GM21447 (cell line): ENCODE measurements around the gene GALNT10.

Experiments
- ATAC-seq: cut with Tn5 transposase; IDR thresholded peaks from one replicate; pipeline ENCODE4 v1.9.1; 2021; ENCODE audit not compliant: unreplicated experiment

The GALNT10 gene

DNA sequence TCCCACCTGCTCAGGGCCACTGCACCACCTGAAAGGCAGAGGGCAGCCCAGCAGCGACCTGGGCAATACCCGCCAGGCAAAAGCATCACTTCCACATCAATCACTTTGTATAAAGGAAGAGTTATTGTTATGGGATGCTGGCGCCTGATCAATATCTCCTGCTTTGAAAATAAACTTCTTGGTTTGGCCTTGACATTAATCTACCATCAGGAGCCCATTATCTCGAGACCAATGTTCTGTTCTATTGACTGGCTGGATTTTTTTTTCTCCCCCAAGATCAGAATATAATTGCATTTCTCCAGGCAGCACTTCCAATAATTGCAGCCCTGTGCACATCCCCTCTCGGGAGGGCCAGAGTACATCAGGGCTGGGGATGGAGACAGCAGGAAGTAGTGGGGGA is 210.8 kb downstream of the GALNT10 start:
- no peak for ATAC-seq

DNA sequence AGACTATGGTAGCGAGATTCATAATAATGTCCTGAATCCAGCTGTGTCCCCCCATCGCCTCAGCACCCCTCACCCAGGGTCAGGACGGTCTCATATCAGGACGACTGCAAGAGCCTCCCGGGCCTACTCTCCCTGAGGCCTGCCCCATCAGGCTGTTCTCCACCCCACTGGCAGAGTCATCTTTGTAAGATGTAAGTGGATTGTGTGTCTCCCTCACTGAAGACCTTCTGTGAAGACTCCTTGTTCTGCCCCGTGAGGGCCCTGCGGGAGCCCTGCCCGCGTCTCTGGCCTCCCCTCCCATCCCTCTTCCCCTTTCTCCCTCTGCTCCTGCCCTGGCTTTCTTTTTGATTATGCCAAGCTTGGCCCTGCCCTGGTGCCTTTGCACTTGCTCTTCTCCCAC is 211.4 kb downstream of the GALNT10 start:
- no peak for ATAC-seq

DNA sequence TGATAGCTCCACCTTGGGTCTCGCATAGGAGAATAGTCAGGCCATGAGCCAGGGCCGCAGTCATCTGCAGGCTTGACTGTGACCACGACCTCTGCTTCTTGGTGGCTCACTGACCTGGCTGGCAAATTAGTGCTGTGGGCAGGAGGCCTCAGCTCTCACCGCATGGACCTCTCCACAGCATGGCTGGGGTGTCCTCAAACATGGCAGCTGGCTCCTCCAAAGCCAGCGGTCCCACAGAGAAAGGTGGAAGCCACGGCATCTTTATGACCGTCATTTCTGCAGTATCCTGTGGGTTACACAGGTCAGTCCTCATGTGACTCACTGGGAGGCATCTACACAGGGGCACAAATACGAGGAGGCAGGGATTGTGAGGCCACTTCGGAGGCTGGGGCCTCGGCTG is 212.1 kb downstream of the GALNT10 start:
- ATAC-seq = no peak

DNA sequence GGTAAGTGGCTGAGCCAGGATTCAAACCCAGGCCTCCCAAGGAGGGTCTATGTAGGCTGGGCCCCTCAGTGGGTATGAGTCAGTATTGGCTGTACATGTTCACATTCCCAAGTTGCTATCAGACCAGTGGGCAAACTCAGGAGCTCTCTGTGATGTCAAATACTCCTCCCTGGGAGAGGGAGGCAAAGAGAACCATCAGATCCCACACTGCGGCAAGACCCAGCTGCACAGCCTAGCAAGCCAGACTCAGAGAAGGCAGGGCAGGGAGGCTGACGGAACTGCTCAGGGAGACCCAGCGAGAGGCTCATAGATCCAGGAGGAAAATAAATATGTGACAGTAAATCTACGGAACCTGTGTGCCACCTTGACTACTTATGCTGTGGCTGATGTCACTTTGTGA is 212.7 kb downstream of the GALNT10 start:
- ATAC-seq = no peak

DNA sequence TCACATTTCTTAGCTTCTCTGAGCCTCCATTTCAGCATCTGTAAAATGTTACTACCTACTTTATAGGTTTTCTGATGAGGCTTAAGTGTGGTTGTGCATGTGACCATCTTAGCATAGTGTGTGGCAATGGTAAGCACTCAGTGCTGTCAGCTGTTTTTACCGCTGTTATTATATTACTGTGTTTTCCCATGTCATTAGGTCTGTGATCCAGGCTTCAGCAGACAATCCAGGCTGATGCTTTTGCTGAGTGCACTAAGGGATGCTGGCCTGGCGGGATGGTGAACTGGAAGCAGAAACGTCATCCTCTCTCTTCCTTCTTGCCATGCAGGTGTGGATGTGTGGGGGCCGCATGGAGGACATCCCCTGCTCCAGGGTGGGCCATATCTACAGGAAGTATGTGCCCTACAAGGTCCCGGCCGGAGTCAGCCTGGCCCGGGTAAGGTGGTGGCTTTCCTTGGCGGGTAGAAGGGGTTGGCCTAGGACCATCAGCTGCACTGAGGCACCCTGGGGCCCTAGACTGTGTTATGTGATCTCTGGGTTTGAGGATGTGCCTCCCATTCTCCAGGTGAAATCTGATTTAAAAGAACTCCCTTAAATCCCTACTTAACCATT is 213.3 kb downstream of the GALNT10 start:
- ATAC-seq = no peak

DNA sequence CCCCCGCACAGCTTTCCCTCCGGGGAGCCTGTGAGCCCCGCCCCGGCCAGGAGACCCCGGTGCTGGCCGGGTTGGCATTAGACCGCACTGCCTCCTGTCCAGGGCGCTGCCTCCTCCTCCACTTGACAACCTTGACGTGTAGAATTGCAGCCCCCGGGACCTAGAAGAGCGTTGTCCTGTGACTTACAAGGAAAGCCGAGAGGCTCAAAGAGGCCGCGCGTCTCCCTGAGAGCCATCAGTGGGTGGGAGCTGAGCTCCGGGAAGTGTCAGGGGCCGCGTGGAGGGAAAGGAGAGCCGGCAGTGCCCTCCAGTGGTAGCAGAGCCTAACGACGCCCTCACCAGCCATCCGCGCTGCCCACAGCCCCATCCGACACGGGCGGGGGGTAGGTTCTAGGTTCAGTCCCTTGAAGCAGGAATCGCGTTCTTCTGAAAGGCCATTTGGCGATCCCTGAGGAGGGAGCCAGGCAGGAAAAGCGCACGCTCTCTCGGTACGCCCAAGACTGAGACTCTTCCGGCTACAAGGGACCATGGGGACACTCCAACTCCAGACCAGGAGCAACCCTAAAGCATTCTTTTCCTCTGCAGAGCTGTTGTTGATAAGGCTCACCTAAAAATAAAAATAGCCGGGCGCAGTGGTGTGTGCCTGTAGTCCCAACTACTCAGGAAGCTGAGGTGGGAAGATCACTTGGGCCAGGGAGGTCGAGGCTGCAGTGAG is 214.7 kb downstream of the GALNT10 start:
- peak; percentile 98 for ATAC-seq

DNA sequence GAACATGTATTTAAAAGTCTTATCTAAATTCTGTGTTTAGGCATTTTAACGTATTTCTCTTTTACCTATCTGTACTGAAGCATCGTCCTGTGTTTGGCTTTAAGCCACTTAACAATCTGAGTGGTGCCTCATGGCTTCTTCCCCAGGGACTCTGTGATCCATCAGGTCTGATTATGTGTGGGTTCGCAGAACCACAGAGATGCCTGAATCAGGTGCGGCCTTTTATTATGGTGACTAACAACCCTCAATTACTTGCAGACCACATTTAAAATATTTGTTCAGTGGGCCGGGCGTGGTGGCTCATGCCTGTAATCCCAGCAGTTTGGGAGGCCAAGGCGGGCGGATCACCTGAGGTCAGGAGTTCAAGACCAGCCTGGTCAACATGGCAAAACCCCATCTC is 215.7 kb downstream of the GALNT10 start:
- ATAC-seq = no peak

DNA sequence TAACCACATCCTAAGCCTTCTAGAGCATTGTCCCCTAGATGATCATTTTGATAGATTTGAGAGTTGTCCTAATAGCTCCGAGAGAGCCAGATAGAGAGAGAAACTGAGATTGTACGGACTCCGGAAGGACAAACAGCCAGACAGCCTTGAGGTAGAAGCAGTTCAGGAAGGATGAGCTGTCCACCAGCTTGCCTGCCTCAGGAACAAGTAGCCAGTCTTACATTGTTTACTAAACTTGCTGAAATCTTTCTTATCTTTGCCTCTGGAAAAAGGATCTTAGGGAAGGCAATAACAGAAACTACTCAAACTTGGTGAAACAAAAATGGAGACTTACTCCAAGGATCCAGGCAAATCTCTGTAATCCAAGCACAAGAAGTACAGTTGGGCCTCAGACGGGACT is 216.3 kb downstream of the GALNT10 start:
- ATAC-seq = no peak

DNA sequence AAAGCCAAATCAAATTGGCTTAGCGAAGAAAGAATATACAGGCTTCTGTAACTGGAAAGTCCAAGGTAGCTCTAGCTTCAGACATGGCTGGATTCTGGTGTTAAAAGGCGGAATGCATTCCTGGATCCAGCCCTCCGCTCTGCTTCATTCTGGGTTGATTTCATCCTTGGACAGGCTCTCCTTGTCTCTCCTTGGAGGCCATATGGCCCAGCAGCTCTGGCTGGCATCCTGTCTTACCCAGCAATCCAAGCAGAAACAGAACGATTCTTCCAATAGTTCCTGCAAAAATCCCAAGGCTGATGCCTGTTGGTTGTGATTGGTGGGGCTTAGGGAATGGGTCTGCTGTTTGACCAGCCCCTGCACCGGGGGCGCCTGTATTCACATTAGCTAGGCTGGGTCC is 218.3 kb downstream of the GALNT10 start:
- no peak for ATAC-seq

DNA sequence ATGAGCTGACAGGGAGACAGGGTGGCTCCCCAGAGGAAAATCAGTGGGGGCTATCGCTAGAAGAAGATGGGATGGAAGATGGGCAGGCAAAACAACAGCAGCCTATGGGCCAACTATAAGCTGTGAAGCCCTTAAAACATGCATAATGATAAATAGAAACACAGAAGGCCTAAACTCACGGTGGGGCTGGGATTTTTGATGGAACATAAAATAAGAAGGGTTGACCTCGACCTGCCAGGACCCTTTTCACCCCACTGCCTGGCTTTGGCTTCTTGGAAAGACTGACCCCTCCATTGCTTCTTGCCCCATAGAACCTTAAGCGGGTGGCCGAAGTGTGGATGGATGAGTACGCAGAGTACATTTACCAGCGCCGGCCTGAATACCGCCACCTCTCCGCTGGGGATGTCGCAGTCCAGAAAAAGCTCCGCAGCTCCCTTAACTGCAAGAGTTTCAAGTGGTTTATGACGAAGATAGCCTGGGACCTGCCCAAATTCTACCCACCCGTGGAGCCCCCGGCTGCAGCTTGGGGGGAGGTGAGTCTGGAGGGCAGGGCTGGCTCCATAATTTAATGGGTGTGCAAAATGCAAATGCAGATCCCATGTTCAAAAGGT is 218.8 kb downstream of the GALNT10 start:
- no peak for ATAC-seq

DNA sequence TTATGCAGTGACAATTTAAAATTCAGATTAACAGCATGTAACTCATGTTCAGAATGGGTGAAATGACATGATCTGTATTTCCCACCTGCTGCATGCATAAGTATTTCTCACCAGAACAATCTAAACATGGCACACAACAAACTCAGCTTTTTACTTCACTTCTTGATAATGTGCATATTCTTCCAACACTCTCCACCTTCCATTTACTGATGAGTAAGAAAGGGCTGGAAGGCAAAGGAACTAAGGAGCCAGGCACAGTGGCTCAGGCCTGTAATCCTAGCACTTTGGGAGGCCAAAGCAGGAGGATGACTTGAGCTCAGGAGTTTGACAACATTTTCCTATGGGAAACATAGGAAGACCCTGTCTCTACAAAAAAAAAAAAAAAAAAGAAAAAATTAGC is 219.5 kb downstream of the GALNT10 start:
- no peak for ATAC-seq

DNA sequence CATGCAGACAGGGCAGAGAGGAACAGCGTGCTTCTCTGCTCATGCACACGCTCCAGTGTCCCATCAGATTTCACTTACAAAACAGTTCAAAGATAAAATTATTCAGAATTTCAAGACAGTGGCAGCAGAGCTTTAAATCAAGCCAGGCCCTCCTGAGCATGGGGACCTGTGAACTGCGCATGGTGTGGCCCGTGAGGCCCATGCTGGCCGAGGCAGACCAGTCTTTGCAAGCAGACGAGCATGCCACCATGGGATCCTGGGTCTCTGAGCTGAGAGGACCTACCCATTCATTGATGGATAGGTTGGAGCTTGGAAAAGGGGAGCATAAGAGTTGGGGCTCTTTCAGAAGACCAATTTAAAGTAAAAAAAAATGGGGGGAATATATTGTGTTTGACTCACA is 220.3 kb downstream of the GALNT10 start:
- no peak for ATAC-seq

DNA sequence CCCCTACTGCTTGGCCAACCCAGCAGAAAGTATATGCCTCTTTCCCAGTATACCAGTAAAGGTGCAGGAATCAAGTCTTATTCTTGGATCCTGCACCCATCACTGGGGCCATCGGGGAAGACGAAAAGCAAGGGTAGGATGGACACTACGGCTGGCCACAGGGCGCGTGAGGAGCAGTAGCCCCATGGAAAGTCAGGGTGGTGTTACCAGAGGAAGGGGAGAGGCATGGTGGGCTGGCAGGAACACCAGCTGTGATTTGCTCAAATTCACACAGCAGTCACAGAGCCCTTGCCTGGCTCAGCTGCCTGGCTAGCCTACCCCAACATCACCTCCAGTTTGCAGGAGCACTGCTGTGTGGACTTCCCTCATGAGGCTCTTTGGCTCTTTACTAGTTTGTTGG is 220.8 kb downstream of the GALNT10 start:
- no peak for ATAC-seq

DNA sequence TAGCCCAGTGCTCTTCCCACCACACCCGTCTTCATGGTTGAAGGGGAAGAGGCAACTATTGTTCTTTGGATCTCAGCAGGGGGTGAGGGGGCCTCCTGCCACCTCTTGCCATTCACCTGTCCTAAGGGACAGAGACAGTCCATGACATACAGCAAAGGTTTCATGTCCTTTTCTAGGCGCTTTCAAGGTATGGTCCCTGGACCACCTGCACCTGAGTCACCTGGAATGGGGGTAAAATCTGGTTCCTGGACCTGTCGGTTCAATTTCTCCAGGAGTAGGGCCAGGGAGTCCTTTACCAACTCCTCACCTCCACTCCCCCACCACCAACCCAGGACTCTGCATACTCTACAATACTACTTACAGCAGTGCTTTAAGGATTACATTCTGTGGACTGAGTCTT is 221.8 kb downstream of the GALNT10 start:
- no peak for ATAC-seq

DNA sequence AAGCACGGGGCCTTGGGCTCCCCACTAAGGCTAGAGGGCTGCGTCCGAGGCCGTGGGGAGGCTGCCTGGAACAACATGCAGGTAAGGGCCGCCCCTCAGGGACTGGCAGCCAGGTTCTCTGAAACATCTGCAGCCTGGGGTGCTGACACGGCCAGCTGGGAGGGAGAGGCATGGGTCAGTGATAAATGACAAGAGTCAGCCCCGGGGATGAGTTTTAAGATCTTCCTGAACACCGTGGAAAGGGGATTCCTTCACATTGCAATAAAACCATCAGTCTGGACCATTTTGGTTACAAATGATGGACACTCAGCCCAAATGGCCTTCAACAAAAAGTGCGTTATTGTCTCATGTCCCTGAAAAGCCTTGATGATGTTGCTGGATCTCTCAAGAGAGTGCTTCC is 222.4 kb downstream of the GALNT10 start:
- no peak for ATAC-seq

DNA sequence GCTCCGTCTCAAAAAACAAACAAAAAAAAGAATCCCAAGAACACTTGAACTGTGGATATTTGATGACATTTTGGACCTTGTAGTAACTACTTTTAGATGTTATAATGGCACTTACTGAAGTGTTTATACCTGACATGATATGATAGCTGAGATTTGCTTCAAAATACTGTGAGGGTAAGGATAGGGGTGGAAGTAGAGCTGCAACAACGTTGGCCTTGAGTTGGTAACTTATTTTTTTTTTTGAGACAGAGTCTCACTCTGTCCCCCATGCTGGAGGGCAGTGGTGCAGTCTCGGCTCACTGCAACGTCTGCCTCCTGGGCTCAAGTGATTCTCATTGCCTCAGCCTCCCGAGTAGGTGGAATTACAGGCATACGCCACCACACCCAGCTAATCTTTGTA is 224.6 kb downstream of the GALNT10 start:
- ATAC-seq = no peak

DNA sequence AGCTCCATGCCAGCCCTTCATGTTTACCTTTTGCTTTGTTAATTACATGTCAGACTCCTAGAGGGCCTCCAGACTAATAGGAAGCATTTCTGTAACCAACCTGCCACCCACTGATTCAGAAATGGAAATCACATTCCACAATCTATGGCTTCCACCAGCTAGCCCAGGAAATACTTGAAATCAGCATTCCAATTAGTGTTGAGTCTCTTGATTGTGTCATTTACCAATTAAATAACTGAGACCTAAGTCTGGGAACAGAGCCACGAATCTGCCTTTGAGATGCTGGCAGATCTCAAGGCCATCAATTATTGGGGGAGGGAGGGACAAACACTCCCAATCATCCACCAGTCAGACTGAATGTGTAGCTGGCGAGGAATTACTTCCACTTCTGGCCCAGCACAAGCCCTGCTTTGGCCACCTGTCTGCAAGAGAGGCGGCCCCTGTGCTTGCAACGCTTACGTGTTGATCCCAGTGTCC is 227.8 kb downstream of the GALNT10 start:
- ATAC-seq = no peak

DNA sequence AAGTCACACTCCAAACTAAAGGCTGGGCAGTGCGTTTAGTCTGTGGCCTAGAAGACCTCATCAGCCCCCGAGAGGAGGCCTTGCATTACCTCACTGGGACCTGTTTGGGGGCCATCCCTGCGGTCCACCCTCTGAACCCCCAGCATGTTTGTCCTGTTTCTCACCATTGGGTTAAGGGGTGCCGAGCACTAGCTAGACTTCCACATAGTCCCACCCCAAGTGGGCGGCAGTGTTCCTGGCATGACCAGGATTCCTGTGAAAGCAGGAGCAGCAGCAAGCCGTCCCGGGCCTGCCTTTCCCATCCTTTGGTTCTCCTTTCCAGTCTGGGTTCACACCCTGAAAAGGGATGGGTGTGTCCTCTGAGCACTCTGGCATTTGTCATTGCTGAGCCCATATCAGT is 228.7 kb downstream of the GALNT10 start:
- ATAC-seq = no peak

DNA sequence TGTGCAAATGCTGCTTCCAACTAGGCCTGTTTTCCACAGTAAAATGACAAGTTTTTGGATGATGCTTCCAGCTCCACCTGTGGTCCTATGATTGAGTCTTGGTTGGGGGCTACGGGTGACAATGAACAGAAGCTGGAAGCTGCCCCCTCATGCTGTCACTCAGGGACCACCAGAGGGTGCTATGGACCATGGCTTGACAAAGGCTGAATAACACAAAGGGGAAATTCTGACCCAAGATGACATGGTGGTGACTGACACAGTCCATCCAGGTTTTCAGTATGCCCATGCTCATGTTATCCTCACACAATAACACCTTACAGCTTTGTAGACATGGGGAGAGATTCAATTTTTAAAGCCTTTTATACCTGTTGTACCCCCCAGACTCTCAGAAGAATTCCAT is 231.3 kb downstream of the GALNT10 start:
- no peak for ATAC-seq

DNA sequence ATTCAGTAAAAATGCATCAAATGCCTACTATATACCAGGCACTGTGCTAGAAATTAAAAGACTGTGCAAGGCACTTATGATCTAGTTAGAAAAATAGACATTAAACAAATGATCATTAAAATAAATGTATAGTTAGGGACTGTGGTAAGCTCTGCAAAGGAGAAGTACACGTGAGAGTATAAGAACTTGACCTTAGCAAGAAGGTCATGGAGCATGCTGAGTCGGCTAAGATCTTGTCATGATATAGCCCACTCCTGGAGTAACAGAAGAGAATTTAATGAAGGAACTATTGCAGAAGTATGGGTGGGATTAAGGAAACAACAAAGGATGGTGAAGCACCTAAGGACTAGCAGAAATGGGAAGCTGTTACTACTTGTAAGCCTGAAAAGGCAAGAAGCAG is 231.8 kb downstream of the GALNT10 start:
- no peak for ATAC-seq

DNA sequence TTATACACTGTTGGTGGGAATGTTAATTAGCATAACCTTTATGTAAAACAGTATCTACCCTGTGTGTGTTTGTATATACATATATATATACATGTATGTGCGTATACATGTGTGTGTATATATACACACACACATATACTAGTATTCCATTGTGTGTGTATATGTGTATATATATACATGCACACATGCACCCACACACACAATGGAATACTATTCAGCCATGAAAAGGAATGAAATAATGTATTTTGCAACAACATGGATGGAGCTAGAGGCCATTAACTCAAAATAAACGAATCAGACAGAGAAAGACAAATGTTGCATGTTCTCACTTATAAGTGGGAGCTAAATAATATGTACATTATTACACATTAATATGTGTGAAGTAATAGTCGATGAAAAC is 237.7 kb downstream of the GALNT10 start:
- no peak for ATAC-seq

DNA sequence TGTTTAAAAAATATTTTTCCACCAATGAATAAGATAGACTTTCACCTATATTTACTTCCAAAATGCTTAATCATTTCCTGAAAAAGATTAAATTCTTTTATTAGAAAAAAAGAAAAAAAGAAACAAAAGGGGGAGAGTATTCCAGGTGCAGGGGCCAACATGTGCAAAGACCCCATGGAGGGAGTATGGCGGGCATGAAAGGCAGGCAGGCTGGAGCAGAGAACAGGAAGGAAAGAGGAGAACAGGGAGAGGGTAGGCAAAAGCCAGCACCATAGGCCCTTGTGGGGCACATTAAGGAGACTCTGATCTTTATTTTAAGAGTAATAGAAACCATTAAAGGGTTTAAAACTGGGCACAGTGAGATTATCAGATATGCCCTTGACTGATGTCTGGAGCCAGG is 238.8 kb downstream of the GALNT10 start:
- no peak for ATAC-seq

DNA sequence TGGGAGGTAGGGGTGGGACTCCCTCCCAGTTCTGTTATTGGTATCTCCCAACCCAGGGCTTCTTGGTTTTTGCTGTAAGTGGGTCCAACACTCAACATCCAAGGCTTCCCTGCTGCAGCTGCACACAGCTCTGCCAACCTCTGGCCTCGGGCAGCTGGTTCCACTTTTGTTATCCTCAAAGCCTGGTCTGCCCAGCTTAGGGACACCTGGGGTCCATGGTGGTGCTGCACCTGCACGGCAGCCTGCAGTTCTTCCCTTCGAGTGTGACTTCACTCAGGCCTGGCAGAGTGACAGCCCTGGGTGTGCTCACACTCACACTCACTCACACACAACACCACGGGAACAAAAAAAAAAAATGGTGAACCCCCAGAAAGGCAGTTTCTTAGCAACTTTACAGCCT is 239.9 kb downstream of the GALNT10 start:
- ATAC-seq = no peak
